ENCODE data around the gene DLG1. TPM values are rescaled to one million over a fixed set of nuclear protein-coding genes. Genes with fewer than 3 reads are reported as not detected.

Gene DLG1
- total and polyA plus RNA-seq, 9 of the 15 experiments (the other 6 are each of a cell fraction or from before 2014, with no cell fraction given), result 9.4 to 63.5 (median 43.6) TPM

DNA sequence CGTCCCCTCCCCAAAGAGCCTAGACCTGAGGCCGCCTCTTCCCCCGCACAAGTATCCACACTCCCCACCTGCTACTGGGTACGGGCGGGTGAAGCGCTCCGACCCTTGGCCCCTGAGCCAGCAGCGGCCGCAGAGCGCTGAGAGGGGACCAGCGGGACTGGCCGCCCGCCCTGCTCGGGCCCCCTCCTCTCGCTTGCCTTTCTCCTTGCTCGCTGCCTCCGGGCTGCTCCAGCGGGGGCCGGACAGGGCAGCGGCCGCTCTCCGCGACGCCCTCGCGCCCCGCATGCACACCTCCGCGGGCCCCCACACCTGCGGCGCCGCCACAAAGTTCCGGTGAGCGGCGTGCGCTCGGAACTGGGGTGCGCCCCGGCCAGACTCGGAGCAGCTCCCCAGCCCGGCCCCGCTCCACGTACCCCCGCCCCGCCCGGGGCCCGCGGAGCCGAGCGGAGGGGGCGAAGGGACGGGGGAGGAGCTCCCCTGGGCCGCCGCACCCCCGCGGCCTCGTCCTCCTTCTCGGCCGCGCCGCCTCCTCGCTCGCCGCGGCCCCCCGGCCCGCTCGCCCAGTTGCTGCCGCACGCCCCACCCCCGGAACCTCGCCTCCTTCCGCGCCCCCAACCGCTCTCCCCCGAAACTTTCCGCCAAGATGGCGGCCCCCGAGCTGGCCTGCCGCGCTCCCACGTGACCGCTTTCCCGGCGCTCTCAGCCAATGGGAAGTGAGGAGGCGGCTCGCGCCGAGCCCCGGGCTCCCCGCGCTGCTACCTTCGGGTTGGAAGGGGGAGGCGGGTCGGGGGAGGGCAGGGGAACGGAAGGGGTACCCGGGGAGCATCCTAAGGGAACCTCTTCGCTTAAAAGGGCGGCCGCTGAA lies 704 bp downstream of the DLG1 start (continued):
- TF ChIP-seq, protein P1, sequence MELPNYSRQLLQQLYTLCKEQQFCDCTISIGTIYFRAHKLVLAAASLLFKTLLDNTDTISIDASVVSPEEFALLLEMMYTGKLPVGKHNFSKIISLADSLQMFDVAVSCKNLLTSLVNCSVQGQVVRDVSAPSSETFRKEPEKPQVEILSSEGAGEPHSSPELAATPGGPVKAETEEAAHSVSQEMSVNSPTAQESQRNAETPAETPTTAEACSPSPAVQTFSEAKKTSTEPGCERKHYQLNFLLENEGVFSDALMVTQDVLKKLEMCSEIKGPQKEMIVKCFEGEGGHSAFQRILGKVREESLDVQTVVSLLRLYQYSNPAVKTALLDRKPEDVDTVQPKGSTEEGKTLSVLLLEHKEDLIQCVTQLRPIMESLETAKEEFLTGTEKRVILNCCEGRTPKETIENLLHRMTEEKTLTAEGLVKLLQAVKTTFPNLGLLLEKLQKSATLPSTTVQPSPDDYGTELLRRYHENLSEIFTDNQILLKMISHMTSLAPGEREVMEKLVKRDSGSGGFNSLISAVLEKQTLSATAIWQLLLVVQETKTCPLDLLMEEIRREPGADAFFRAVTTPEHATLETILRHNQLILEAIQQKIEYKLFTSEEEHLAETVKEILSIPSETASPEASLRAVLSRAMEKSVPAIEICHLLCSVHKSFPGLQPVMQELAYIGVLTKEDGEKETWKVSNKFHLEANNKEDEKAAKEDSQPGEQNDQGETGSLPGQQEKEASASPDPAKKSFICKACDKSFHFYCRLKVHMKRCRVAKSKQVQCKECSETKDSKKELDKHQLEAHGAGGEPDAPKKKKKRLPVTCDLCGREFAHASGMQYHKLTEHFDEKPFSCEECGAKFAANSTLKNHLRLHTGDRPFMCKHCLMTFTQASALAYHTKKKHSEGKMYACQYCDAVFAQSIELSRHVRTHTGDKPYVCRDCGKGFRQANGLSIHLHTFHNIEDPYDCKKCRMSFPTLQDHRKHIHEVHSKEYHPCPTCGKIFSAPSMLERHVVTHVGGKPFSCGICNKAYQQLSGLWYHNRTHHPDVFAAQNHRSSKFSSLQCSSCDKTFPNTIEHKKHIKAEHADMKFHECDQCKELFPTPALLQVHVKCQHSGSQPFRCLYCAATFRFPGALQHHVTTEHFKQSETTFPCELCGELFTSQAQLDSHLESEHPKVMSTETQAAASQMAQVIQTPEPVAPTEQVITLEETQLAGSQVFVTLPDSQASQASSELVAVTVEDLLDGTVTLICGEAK (IDR thresholded peaks at IDR 0.05), result no peak
- TF ChIP-seq, protein P1 (CRISPR knock-in tag; IDR thresholded peaks at IDR 0.05), result no peak
- TF ChIP-seq ZNF717 (CRISPR knock-in tag; IDR thresholded peaks at IDR 0.05) (no peak), RAD51 (IDR thresholded peaks at IDR 0.05; ENCODE audit: borderline replicate concordance, low read depth) (peak; percentile 94), RBM25 (IDR thresholded peaks at IDR 0.05; ENCODE audit: low read depth, low read length, severe bottlenecking) (no peak), CREB1 (IDR thresholded peaks at IDR 0.05) (no peak), CREB1 (CRISPR knock-in tag; IDR thresholded peaks at IDR 0.05) (no peak)
- TF ChIP-seq, protein P2, sequence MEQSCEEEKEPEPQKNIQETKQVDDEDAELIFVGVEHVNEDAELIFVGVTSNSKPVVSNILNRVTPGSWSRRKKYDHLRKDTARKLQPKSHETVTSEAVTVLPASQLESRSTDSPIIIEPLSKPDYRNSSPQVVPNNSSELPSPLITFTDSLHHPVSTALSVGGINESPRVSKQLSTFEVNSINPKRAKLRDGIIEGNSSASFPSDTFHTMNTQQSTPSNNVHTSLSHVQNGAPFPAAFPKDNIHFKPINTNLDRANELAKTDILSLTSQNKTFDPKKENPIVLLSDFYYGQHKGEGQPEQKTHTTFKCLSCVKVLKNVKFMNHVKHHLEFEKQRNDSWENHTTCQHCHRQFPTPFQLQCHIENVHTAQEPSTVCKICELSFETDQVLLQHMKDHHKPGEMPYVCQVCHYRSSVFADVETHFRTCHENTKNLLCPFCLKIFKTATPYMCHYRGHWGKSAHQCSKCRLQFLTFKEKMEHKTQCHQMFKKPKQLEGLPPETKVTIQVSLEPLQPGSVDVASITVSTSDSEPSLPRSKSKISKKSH (CRISPR knock-in tag; IDR thresholded peaks at IDR 0.05), result no peak
- TF ChIP-seq, protein P3, sequence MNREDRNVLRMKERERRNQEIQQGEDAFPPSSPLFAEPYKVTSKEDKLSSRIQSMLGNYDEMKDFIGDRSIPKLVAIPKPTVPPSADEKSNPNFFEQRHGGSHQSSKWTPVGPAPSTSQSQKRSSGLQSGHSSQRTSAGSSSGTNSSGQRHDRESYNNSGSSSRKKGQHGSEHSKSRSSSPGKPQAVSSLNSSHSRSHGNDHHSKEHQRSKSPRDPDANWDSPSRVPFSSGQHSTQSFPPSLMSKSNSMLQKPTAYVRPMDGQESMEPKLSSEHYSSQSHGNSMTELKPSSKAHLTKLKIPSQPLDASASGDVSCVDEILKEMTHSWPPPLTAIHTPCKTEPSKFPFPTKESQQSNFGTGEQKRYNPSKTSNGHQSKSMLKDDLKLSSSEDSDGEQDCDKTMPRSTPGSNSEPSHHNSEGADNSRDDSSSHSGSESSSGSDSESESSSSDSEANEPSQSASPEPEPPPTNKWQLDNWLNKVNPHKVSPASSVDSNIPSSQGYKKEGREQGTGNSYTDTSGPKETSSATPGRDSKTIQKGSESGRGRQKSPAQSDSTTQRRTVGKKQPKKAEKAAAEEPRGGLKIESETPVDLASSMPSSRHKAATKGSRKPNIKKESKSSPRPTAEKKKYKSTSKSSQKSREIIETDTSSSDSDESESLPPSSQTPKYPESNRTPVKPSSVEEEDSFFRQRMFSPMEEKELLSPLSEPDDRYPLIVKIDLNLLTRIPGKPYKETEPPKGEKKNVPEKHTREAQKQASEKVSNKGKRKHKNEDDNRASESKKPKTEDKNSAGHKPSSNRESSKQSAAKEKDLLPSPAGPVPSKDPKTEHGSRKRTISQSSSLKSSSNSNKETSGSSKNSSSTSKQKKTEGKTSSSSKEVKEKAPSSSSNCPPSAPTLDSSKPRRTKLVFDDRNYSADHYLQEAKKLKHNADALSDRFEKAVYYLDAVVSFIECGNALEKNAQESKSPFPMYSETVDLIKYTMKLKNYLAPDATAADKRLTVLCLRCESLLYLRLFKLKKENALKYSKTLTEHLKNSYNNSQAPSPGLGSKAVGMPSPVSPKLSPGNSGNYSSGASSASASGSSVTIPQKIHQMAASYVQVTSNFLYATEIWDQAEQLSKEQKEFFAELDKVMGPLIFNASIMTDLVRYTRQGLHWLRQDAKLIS (CRISPR knock-in tag; IDR thresholded peaks at IDR 0.05), result no peak; the same call in 1 of the 2 replicates
